ENCODE measurements around the gene TRIP4.
"Not testable (repeated sequence)": the region's sequence is repeated elsewhere in the genome, so short reads cannot be mapped to it uniquely, and the experiment has no call there.

Gene TRIP4

DNA sequence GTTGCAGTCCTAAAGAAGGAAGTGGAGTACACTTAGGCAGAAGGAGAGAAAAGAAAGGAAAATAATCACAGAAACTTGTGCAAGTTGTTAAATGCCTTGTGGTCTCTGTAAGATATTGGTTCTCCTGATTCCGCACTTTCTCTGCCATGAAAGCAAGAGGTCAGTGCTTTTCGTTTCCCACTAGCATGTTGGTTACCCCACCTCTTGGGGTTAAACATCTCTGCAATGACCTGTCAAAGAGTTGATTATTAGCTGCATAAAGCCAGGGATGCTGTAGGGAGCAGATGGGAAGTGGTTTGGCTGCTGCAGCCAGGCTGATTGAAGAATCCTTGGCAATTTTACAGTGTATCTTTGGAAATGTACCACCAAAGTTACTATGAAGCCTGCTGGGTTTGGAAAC is 106.0 kb downstream of the TRIP4 start:
- H3K36me3 ChIP-seq (ENCODE audit: control insufficient read depth, insufficient read depth, low read length) = peaks cover 3% of the 10 kb centered on the region; the same call in 1 of the 2 replicates
- no peaks in the 10 kb centered on the region for H3K27me3 ChIP-seq (ENCODE audit: control insufficient read depth, insufficient read depth, low read length)
- H3K27ac ChIP-seq (ENCODE audit: low read depth, low read length) = no peak overlapping the region
- H3K9ac ChIP-seq (ENCODE audit: low read length) = no peak overlapping the region
- H3K4me3 ChIP-seq (ENCODE audit: low read depth, low read length) = no peak overlapping the region
- peaks cover 6% of the 10 kb centered on the region; the same call in 1 of the 2 replicates for H3K4me1 ChIP-seq (ENCODE audit: control insufficient read depth, insufficient read depth, low read length)
- H3K9me3 ChIP-seq (ENCODE audit: control insufficient read depth, insufficient read depth, low read depth, low read length) = no peaks in the 10 kb centered on the region

DNA sequence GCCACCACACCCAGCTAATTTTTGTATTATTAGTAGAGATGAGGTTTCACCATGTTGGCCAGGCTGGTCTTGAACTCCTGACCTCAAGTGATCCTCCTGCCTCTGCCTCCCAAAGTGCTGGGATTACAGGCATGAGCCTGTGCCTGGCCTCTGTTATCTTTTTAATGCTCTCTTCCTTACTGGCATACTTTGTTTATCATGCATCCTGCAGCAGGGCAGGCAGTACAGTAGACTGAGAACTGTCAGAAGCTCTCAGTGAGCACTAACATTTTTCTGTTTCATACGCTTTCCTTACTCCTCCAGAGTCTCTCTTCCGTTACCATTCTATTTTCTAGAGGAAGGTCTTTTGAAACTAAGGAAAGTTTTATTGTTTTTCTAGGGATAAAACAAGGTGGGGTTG is 108.3 kb downstream of the TRIP4 start:
- not testable (repeated sequence) for H3K4me3 ChIP-seq (ENCODE audit: low read depth, low read length); H3K27me3 ChIP-seq (ENCODE audit: control insufficient read depth, insufficient read depth, low read length); H3K9ac ChIP-seq (ENCODE audit: low read length); H3K27ac ChIP-seq (ENCODE audit: low read depth, low read length); H3K9me3 ChIP-seq (ENCODE audit: control insufficient read depth, insufficient read depth, low read depth, low read length); H3K4me1 ChIP-seq (ENCODE audit: control insufficient read depth, insufficient read depth, low read length)
- H3K36me3 ChIP-seq (ENCODE audit: control insufficient read depth, insufficient read depth, low read length) = peaks cover 20% of the 10 kb centered on the region

GRCh38 chr15:64500695-64501395 is 113.2 kb downstream of the TRIP4 start:
- Histone ChIP-seq H3K27ac (ENCODE audit: low read depth, low read length) (no peak overlapping the region), H3K36me3 (ENCODE audit: control insufficient read depth, insufficient read depth, low read length) (peaks cover 39% of the 10 kb centered on the region)

GRCh38 chr15:64501396-64501715 is 113.7 kb downstream of the TRIP4 start:
- Histone ChIP-seq H3K27me3 (ENCODE audit: control insufficient read depth, insufficient read depth, low read length) (no peaks in the 10 kb centered on the region), H3K27ac (ENCODE audit: low read depth, low read length) (no peak overlapping the region), H3K9ac (ENCODE audit: low read length) (no peak overlapping the region), H3K4me3 (ENCODE audit: low read depth, low read length) (no peak overlapping the region), H3K4me1 (ENCODE audit: control insufficient read depth, insufficient read depth, low read length) (peaks cover 27% of the 10 kb centered on the region), H3K9me3 (ENCODE audit: control insufficient read depth, insufficient read depth, low read depth, low read length) (no peaks in the 10 kb centered on the region), H3K36me3 (ENCODE audit: control insufficient read depth, insufficient read depth, low read length) (peaks cover 39% of the 10 kb centered on the region)

More at GRCh38 chr15:64500695-64501395, 113.2 kb downstream of the TRIP4 start:
- H3K9ac ChIP-seq (ENCODE audit: low read length) = no peak overlapping the region
- H3K9me3 ChIP-seq (ENCODE audit: control insufficient read depth, insufficient read depth, low read depth, low read length) = no peaks in the 10 kb centered on the region
- H3K27me3 ChIP-seq (ENCODE audit: control insufficient read depth, insufficient read depth, low read length) = no peaks in the 10 kb centered on the region
- no peak overlapping the region for H3K4me3 ChIP-seq (ENCODE audit: low read depth, low read length)
- peaks cover 27% of the 10 kb centered on the region for H3K4me1 ChIP-seq (ENCODE audit: control insufficient read depth, insufficient read depth, low read length)

DNA sequence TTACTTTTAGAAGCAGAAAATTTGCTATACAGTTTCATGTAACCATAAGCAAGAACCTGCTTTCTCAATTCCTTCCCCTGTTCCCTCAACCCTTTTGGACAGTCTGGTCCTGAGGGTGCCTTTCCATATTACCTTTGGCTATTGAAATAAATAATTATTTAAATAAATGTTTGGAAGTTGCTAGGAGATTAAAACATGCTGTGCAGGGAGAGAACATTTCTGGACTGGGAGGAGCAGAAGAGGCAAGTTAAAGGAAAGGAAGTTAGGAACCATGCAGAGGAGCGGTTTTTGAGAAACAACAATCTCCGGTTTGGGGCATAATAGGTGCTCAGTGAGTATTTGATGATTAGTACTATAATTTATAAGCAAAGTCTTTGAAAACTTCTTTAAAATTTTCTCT is 114.5 kb downstream of the TRIP4 start:
- H3K27ac ChIP-seq (ENCODE audit: low read depth, low read length) = no peak overlapping the region
- peaks cover 39% of the 10 kb centered on the region for H3K36me3 ChIP-seq (ENCODE audit: control insufficient read depth, insufficient read depth, low read length)
- no peak overlapping the region for H3K4me3 ChIP-seq (ENCODE audit: low read depth, low read length)
- no peaks in the 10 kb centered on the region for H3K27me3 ChIP-seq (ENCODE audit: control insufficient read depth, insufficient read depth, low read length)
- no peaks in the 10 kb centered on the region for H3K9me3 ChIP-seq (ENCODE audit: control insufficient read depth, insufficient read depth, low read depth, low read length)
- H3K9ac ChIP-seq (ENCODE audit: low read length) = no peak overlapping the region
- peaks cover 27% of the 10 kb centered on the region for H3K4me1 ChIP-seq (ENCODE audit: control insufficient read depth, insufficient read depth, low read length)

DNA sequence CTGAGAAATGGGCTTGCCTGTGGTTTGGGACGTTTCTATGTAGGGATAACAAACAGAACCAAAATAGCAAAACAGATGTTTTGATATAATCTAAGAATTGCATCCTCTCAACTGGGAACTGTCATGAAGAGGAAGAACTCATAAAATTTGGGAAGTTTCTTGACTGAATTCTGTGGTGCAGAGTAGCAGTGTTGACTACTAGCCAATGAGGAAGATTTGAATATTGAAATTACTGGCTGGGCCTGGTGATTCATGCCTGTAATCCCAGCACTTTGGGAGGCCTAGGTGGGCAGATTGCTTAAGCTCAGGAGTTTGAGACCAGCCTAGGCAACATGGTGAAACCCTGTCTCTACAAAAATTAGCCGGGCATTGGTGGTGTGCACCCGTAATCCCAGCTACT is 114.9 kb downstream of the TRIP4 start:
- Histone ChIP-seq H3K9ac (ENCODE audit: low read length) (no peak overlapping the region), H3K27ac (ENCODE audit: low read depth, low read length) (no peak overlapping the region), H3K36me3 (ENCODE audit: control insufficient read depth, insufficient read depth, low read length) (peaks cover 39% of the 10 kb centered on the region), H3K4me3 (ENCODE audit: low read depth, low read length) (no peak overlapping the region), H3K9me3 (ENCODE audit: control insufficient read depth, insufficient read depth, low read depth, low read length) (no peaks in the 10 kb centered on the region), H3K27me3 (ENCODE audit: control insufficient read depth, insufficient read depth, low read length) (no peaks in the 10 kb centered on the region), H3K4me1 (ENCODE audit: control insufficient read depth, insufficient read depth, low read length) (peaks cover 27% of the 10 kb centered on the region)

DNA sequence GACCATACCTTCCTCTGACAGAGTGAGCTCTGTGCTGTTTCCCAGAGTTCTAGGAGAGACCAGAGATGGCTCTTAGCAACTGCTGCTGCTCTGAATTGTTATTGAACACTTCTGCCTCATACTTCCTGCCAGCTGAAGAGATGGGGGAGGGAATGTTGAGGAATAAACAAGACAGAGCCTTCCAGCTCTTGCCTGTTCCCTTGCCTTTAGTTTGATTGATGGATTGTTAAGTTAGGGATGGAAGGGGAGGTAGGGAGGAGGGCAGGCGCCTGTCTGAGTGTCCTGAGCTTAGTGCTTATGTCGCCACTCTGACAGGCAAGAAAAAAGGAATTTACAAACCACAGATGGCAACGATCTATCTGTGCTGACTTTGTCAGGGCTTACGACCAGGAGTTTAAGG is 115.6 kb downstream of the TRIP4 start:
- Histone ChIP-seq H3K4me3 (ENCODE audit: low read depth, low read length) (no peak overlapping the region), H3K27ac (ENCODE audit: low read depth, low read length) (no peak overlapping the region), H3K4me1 (ENCODE audit: control insufficient read depth, insufficient read depth, low read length) (peaks cover 27% of the 10 kb centered on the region), H3K9ac (ENCODE audit: low read length) (peak overlapping the region; percentile 21), H3K36me3 (ENCODE audit: control insufficient read depth, insufficient read depth, low read length) (peaks cover 39% of the 10 kb centered on the region), H3K27me3 (ENCODE audit: control insufficient read depth, insufficient read depth, low read length) (no peaks in the 10 kb centered on the region), H3K9me3 (ENCODE audit: control insufficient read depth, insufficient read depth, low read depth, low read length) (no peaks in the 10 kb centered on the region)

- Histone ChIP-seq H3K27ac (ENCODE audit: low read depth, low read length) (peak overlapping the region; percentile 6; the same call in 1 of the 2 replicates), H3K9me3 (ENCODE audit: control insufficient read depth, insufficient read depth, low read depth, low read length) (no peaks in the 10 kb centered on the region), H3K27me3 (ENCODE audit: control insufficient read depth, insufficient read depth, low read length) (no peaks in the 10 kb centered on the region), H3K36me3 (ENCODE audit: control insufficient read depth, insufficient read depth, low read length) (peaks cover 39% of the 10 kb centered on the region), H3K9ac (ENCODE audit: low read length) (no peak overlapping the region), H3K4me3 (ENCODE audit: low read depth, low read length) (no peak overlapping the region), H3K4me1 (ENCODE audit: control insufficient read depth, insufficient read depth, low read length) (peaks cover 27% of the 10 kb centered on the region)
Measured at GRCh38 chr15:64503640-64504039, 116.0 kb downstream of the TRIP4 start.

Data from HUES6 (cell line).